ENCODE data around the gene CSRNP3.
"Not testable (repeated sequence)": the region's sequence is repeated elsewhere in the genome, so short reads cannot be mapped to it uniquely, and the experiment has no call there.

The CSRNP3 gene

GRCh38 chr2:165582409-165582808, 112.9 kb downstream of the CSRNP3 start:
- no peak overlapping the region for H3K27ac ChIP-seq (ENCODE audit: low read depth, low read length)
- H3K4me1 ChIP-seq (ENCODE audit: control insufficient read depth in 1 of 2, insufficient read depth in 2 of 2, low read length in 2 of 2) = peaks cover 2 to 3% of the 10 kb centered on the region in 2 donors
- no peak overlapping the region for H3K4me3 ChIP-seq (ENCODE audit: low read depth in 1 of 2, low read length in 2 of 2)
- H3K27me3 ChIP-seq (ENCODE audit: control insufficient read depth in 1 of 2, insufficient read depth in 2 of 2, low read length in 2 of 2) = no peaks in the 10 kb centered on the region
- no peak overlapping the region for H3K9ac ChIP-seq (ENCODE audit: low read depth in 1 of 2, low read length in 2 of 2)
- no peaks in the 10 kb centered on the region for H3K9me3 ChIP-seq (ENCODE audit: control insufficient read depth in 1 of 2, low read length in 2 of 2)
- no peaks in the 10 kb centered on the region for H3K36me3 ChIP-seq (ENCODE audit: control insufficient read depth in 1 of 2, insufficient read depth in 2 of 2, low read length in 2 of 2)

DNA sequence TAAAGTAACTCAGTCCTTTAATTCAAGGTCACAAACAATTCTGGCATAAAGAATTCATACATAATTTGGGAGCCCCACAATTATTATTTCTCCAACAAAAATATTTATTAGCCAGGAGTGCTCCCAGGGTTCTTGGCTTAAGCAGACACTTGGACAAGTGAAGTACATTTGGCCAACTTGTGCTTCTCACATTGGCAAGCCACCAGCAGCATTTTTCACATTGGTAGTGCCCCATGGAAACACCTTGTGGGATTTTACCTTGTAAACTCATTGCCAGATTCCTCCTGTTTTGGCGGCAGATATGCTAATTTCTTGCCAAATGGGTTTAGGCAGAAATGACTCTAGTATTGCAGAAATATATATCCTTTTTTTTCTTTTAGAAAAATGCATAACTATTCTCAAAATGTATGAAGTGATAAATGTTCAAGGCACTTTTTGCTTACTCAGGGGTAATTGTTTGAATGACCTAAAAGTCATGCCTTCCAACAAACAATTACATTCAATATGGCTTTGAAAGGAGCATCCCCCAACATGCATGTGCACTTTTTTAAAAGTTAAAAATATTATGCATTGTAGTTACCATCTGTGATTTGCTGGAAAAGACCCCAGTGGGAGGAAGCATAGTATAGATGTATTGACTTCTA, 113.5 kb downstream of the CSRNP3 start:
- Histone ChIP-seq H3K9me3 (ENCODE audit: control insufficient read depth in 1 of 2, low read length in 2 of 2) (no peaks in the 10 kb centered on the region), H3K36me3 (ENCODE audit: control insufficient read depth in 1 of 2, insufficient read depth in 2 of 2, low read length in 2 of 2) (no peaks in the 10 kb centered on the region), H3K4me3 (ENCODE audit: low read depth in 1 of 2, low read length in 2 of 2) (no peak overlapping the region), H3K27ac (ENCODE audit: low read depth, low read length) (no peak overlapping the region), H3K9ac (ENCODE audit: low read depth in 1 of 2, low read length in 2 of 2) (no peak overlapping the region), H3K4me1 (ENCODE audit: control insufficient read depth in 1 of 2, insufficient read depth in 2 of 2, low read length in 2 of 2) (peaks cover 4 to 8% of the 10 kb centered on the region in 2 donors), H3K27me3 (ENCODE audit: control insufficient read depth in 1 of 2, insufficient read depth in 2 of 2, low read length in 2 of 2) (no peaks in the 10 kb centered on the region)

DNA sequence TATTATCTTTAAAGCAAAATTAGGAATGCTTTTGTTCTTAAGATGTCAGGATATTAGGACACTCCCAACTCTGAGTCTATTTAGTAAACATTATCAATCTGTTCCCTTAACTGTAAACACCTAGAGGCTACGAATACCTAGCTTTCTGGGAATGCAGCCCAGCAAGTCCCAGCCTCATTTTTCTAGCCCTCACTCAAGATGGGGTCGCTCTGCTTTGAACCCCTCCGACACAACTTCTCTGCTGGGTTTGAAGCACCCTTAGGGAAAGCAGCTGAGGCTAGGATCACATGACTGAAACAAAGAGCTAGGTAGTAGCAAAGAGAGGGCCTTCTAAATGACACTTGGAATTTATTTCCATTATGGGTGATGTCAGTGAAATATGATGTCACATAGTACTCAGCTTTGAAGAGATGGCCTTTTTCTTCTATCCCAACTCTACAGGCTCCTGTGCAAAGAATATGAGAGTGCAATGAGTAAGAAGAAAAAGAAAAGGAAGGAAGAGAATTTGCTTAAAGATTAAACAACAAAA, 114.7 kb downstream of the CSRNP3 start:
- H3K27ac ChIP-seq (ENCODE audit: low read depth, low read length) = no peak overlapping the region
- H3K4me1 ChIP-seq (ENCODE audit: control insufficient read depth in 1 of 2, insufficient read depth in 2 of 2, low read length in 2 of 2) = peaks cover 4 to 11% of the 10 kb centered on the region in 2 donors
- H3K36me3 ChIP-seq (ENCODE audit: control insufficient read depth in 1 of 2, insufficient read depth in 2 of 2, low read length in 2 of 2) = no peaks in the 10 kb centered on the region
- H3K4me3 ChIP-seq (ENCODE audit: low read depth in 1 of 2, low read length in 2 of 2) = no peak overlapping the region
- no peaks in the 10 kb centered on the region for H3K9me3 ChIP-seq (ENCODE audit: control insufficient read depth in 1 of 2, low read length in 2 of 2)
- H3K9ac ChIP-seq (ENCODE audit: low read depth in 1 of 2, low read length in 2 of 2) = no peak overlapping the region
- no peaks in the 10 kb centered on the region for H3K27me3 ChIP-seq (ENCODE audit: control insufficient read depth in 1 of 2, insufficient read depth in 2 of 2, low read length in 2 of 2)

- Histone ChIP-seq H3K4me1 (ENCODE audit: control insufficient read depth in 1 of 2, insufficient read depth in 2 of 2, low read length in 2 of 2) (peaks cover 4 to 11% of the 10 kb centered on the region in 2 donors), H3K27ac (ENCODE audit: low read depth, low read length) (no peak overlapping the region), H3K4me3 (ENCODE audit: low read depth in 1 of 2, low read length in 2 of 2) (no peak overlapping the region), H3K27me3 (ENCODE audit: control insufficient read depth in 1 of 2, insufficient read depth in 2 of 2, low read length in 2 of 2) (no peaks in the 10 kb centered on the region), H3K9me3 (ENCODE audit: control insufficient read depth in 1 of 2, low read length in 2 of 2) (no peaks in the 10 kb centered on the region), H3K9ac (ENCODE audit: low read depth in 1 of 2, low read length in 2 of 2) (no peak overlapping the region), H3K36me3 (ENCODE audit: control insufficient read depth in 1 of 2, insufficient read depth in 2 of 2, low read length in 2 of 2) (no peaks in the 10 kb centered on the region)
Measured at GRCh38 chr2:165586019-165586418, 116.5 kb downstream of the CSRNP3 start.

- no peak overlapping the region for H3K27ac ChIP-seq (ENCODE audit: low read depth, low read length)
- no peaks in the 10 kb centered on the region for H3K36me3 ChIP-seq (ENCODE audit: control insufficient read depth in 1 of 2, insufficient read depth in 2 of 2, low read length in 2 of 2)
- no peak overlapping the region for H3K4me3 ChIP-seq (ENCODE audit: low read depth in 1 of 2, low read length in 2 of 2)
- H3K9ac ChIP-seq (ENCODE audit: low read depth in 1 of 2, low read length in 2 of 2) = no peak overlapping the region
- peaks cover 4 to 11% of the 10 kb centered on the region in 2 donors for H3K4me1 ChIP-seq (ENCODE audit: control insufficient read depth in 1 of 2, insufficient read depth in 2 of 2, low read length in 2 of 2)
- H3K9me3 ChIP-seq (ENCODE audit: control insufficient read depth in 1 of 2, low read length in 2 of 2) = no peaks in the 10 kb centered on the region
- no peaks in the 10 kb centered on the region for H3K27me3 ChIP-seq (ENCODE audit: control insufficient read depth in 1 of 2, insufficient read depth in 2 of 2, low read length in 2 of 2)
Measured at GRCh38 chr2:165587335-165587938, 117.9 kb downstream of the CSRNP3 start.

DNA sequence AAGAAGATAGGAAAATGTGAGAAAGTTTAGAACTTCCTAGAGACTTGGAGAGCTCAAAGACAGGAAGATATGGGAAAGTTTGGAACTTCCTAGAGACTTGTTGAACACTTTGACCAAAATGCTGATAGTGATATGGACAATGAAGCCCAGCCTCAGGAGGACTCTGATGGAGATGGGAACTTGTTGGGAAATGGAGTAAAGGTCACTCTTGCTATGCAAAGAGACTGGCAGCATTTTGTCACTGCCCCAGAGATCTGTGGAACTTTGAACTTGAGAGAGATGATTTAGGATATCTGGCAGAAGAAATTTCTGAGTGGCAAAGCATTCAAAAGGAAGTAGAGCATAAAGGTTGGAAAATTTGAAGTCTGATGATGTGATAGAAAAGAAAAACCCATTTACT, 121.5 kb downstream of the CSRNP3 start:
- not testable (repeated sequence) for H3K9ac ChIP-seq (ENCODE audit: low read depth in 1 of 2, low read length in 2 of 2); H3K27me3 ChIP-seq (ENCODE audit: control insufficient read depth in 1 of 2, insufficient read depth in 2 of 2, low read length in 2 of 2); H3K4me3 ChIP-seq (ENCODE audit: low read depth in 1 of 2, low read length in 2 of 2); H3K9me3 ChIP-seq (ENCODE audit: control insufficient read depth in 1 of 2, low read length in 2 of 2); H3K27ac ChIP-seq (ENCODE audit: low read depth, low read length); H3K36me3 ChIP-seq (ENCODE audit: control insufficient read depth in 1 of 2, insufficient read depth in 2 of 2, low read length in 2 of 2)
- H3K4me1 ChIP-seq (ENCODE audit: control insufficient read depth in 1 of 2, insufficient read depth in 2 of 2, low read length in 2 of 2) = peaks cover 4 to 11% of the 10 kb centered on the region in 2 donors

- no peak overlapping the region for H3K9ac ChIP-seq (ENCODE audit: low read depth in 1 of 2, low read length in 2 of 2)
- no peaks in the 10 kb centered on the region for H3K27me3 ChIP-seq (ENCODE audit: control insufficient read depth in 1 of 2, insufficient read depth in 2 of 2, low read length in 2 of 2)
- no peaks in the 10 kb centered on the region for H3K36me3 ChIP-seq (ENCODE audit: control insufficient read depth in 1 of 2, insufficient read depth in 2 of 2, low read length in 2 of 2)
- H3K9me3 ChIP-seq (ENCODE audit: control insufficient read depth in 1 of 2, low read length in 2 of 2) = no peaks in the 10 kb centered on the region
- H3K4me1 ChIP-seq (ENCODE audit: control insufficient read depth in 1 of 2, insufficient read depth in 2 of 2, low read length in 2 of 2) = peaks cover 0 to 2% of the 10 kb centered on the region in 2 donors
- H3K27ac ChIP-seq (ENCODE audit: low read depth, low read length) = no peak overlapping the region
- H3K4me3 ChIP-seq (ENCODE audit: low read depth in 1 of 2, low read length in 2 of 2) = no peak overlapping the region
Measured at GRCh38 chr2:165593081-165593480, 123.6 kb downstream of the CSRNP3 start.

- no peaks in the 10 kb centered on the region for H3K36me3 ChIP-seq (ENCODE audit: control insufficient read depth in 1 of 2, insufficient read depth in 2 of 2, low read length in 2 of 2)
- no peak overlapping the region for H3K27ac ChIP-seq (ENCODE audit: low read depth, low read length)
- H3K9me3 ChIP-seq (ENCODE audit: control insufficient read depth in 1 of 2, low read length in 2 of 2) = no peaks in the 10 kb centered on the region
- no peaks in the 10 kb centered on the region for H3K27me3 ChIP-seq (ENCODE audit: control insufficient read depth in 1 of 2, insufficient read depth in 2 of 2, low read length in 2 of 2)
- no peaks in the 10 kb centered on the region for H3K4me1 ChIP-seq (ENCODE audit: control insufficient read depth in 1 of 2, insufficient read depth in 2 of 2, low read length in 2 of 2)
- H3K4me3 ChIP-seq (ENCODE audit: low read depth in 1 of 2, low read length in 2 of 2) = no peak overlapping the region
- no peak overlapping the region for H3K9ac ChIP-seq (ENCODE audit: low read depth in 1 of 2, low read length in 2 of 2)
Measured at GRCh38 chr2:165594231-165594934, 124.9 kb downstream of the CSRNP3 start.

- H3K4me1 ChIP-seq (ENCODE audit: control insufficient read depth in 1 of 2, insufficient read depth in 2 of 2, low read length in 2 of 2) = no peaks in the 10 kb centered on the region
- no peak overlapping the region for H3K4me3 ChIP-seq (ENCODE audit: low read depth in 1 of 2, low read length in 2 of 2)
- H3K27me3 ChIP-seq (ENCODE audit: control insufficient read depth in 1 of 2, insufficient read depth in 2 of 2, low read length in 2 of 2) = no peaks in the 10 kb centered on the region
- H3K9me3 ChIP-seq (ENCODE audit: control insufficient read depth in 1 of 2, low read length in 2 of 2) = no peaks in the 10 kb centered on the region
- H3K36me3 ChIP-seq (ENCODE audit: control insufficient read depth in 1 of 2, insufficient read depth in 2 of 2, low read length in 2 of 2) = no peaks in the 10 kb centered on the region
- no peak overlapping the region for H3K9ac ChIP-seq (ENCODE audit: low read depth in 1 of 2, low read length in 2 of 2)
- H3K27ac ChIP-seq (ENCODE audit: low read depth, low read length) = no peak overlapping the region
Measured at GRCh38 chr2:165594935-165595255, 125.4 kb downstream of the CSRNP3 start.

- H3K36me3 ChIP-seq (ENCODE audit: control insufficient read depth in 1 of 2, insufficient read depth in 2 of 2, low read length in 2 of 2) = no peaks in the 10 kb centered on the region
- H3K4me3 ChIP-seq (ENCODE audit: low read depth in 1 of 2, low read length in 2 of 2) = no peak overlapping the region
- H3K4me1 ChIP-seq (ENCODE audit: control insufficient read depth in 1 of 2, insufficient read depth in 2 of 2, low read length in 2 of 2) = no peaks in the 10 kb centered on the region
- no peaks in the 10 kb centered on the region for H3K9me3 ChIP-seq (ENCODE audit: control insufficient read depth in 1 of 2, low read length in 2 of 2)
- no peak overlapping the region for H3K27ac ChIP-seq (ENCODE audit: low read depth, low read length)
- no peaks in the 10 kb centered on the region for H3K27me3 ChIP-seq (ENCODE audit: control insufficient read depth in 1 of 2, insufficient read depth in 2 of 2, low read length in 2 of 2)
- no peak overlapping the region for H3K9ac ChIP-seq (ENCODE audit: low read depth in 1 of 2, low read length in 2 of 2)
Measured at GRCh38 chr2:165596788-165597187, 127.3 kb downstream of the CSRNP3 start.
